ENCODE data around the gene KLK11. TPM values are rescaled to one million over a fixed set of nuclear protein-coding genes. Genes with fewer than 3 reads are reported as not detected.

KLK11 gene
- total RNA-seq, 1 donor from 2014 or later, result not detected

- H3K27me3 Mint-ChIP-seq (ENCODE audit: low read depth, unreplicated experiment), result peaks cover 34% of the 10 kb centered on the region
- no peaks in the 10 kb centered on the region for H3K4me1 ChIP-seq (ENCODE audit: insufficient read depth, low read length)
- H3K9me3 ChIP-seq (ENCODE audit: insufficient read depth, low read depth, low read length), result no peaks in the 10 kb centered on the region
- H3K27ac ChIP-seq (ENCODE audit: low read depth, low read length), result no peak overlapping the region
- no peaks in the 10 kb centered on the region for H3K9me3 Mint-ChIP-seq (ENCODE audit: unreplicated experiment)
- no peak overlapping the region for H3K27ac Mint-ChIP-seq (ENCODE audit: unreplicated experiment)
- no peak overlapping the region for H3K4me3 Mint-ChIP-seq (ENCODE audit: unreplicated experiment)
- H3K4me1 Mint-ChIP-seq (ENCODE audit: low read depth, unreplicated experiment), result no peaks in the 10 kb centered on the region
- no peaks in the 10 kb centered on the region for H4K20me1 ChIP-seq (ENCODE audit: insufficient read depth, low read length)
- no peak for FAIRE-seq
- no peak overlapping the region for H3K4me2 ChIP-seq (ENCODE audit: low read length)
- no peaks in the 10 kb centered on the region for H3K36me3 ChIP-seq (ENCODE audit: insufficient read depth, low read length)
- H3K27me3 ChIP-seq (ENCODE audit: insufficient read depth, low read length), result no peaks in the 10 kb centered on the region
- no peak overlapping the region for H3K9ac ChIP-seq (ENCODE audit: low read length)
- no peak for DNase-seq (ENCODE audit: low read depth)
- H3K36me3 Mint-ChIP-seq (ENCODE audit: low read depth, unreplicated experiment), result peaks cover 2% of the 10 kb centered on the region
- H3K4me3 ChIP-seq (ENCODE audit: insufficient read depth, low read depth, low read length), result no peak overlapping the region
- TF ChIP-seq EZH2 (IDR thresholded peaks at IDR 0.05; ENCODE audit: insufficient read depth, low read length) (no peak), CTCF (IDR thresholded peaks at IDR 0.05; ENCODE audit: insufficient read depth, low read depth, low read length) (no peak)
- no peaks in the 10 kb centered on the region for H3K79me2 ChIP-seq (ENCODE audit: insufficient read depth, low read length)
- H2AFZ ChIP-seq (ENCODE audit: low read depth, low read length), result no peak overlapping the region
Measured at GRCh38 chr19:50977626-50978025, 48.8 kb downstream of the KLK11 start.

GRCh38 chr19:50975766-50976165 is 50.6 kb downstream of the KLK11 start:
- no peaks in the 10 kb centered on the region for H3K36me3 ChIP-seq (ENCODE audit: insufficient read depth, low read length)
- no peak for DNase-seq (ENCODE audit: low read depth)
- H3K27ac ChIP-seq (ENCODE audit: low read depth, low read length), result no peak overlapping the region
- peaks cover 2% of the 10 kb centered on the region for H3K36me3 Mint-ChIP-seq (ENCODE audit: low read depth, unreplicated experiment)
- peaks cover 22% of the 10 kb centered on the region for H3K27me3 Mint-ChIP-seq (ENCODE audit: low read depth, unreplicated experiment)
- no peak overlapping the region for H3K4me3 Mint-ChIP-seq (ENCODE audit: unreplicated experiment)
- H3K4me2 ChIP-seq (ENCODE audit: low read length), result no peak overlapping the region
- no peaks in the 10 kb centered on the region for H3K4me1 Mint-ChIP-seq (ENCODE audit: low read depth, unreplicated experiment)
- H3K27me3 ChIP-seq (ENCODE audit: insufficient read depth, low read length), result no peaks in the 10 kb centered on the region
- no peaks in the 10 kb centered on the region for H3K9me3 ChIP-seq (ENCODE audit: insufficient read depth, low read depth, low read length)
- H3K9me3 Mint-ChIP-seq (ENCODE audit: unreplicated experiment), result no peaks in the 10 kb centered on the region
- H3K9ac ChIP-seq (ENCODE audit: low read length), result no peak overlapping the region
- TF ChIP-seq CTCF (IDR thresholded peaks at IDR 0.05; ENCODE audit: insufficient read depth, low read depth, low read length) (no peak), EZH2 (IDR thresholded peaks at IDR 0.05; ENCODE audit: insufficient read depth, low read length) (no peak)
- H2AFZ ChIP-seq (ENCODE audit: low read depth, low read length), result no peak overlapping the region
- no peaks in the 10 kb centered on the region for H3K4me1 ChIP-seq (ENCODE audit: insufficient read depth, low read length)
- no peak overlapping the region for H3K27ac Mint-ChIP-seq (ENCODE audit: unreplicated experiment)
- no peak overlapping the region for H3K4me3 ChIP-seq (ENCODE audit: insufficient read depth, low read depth, low read length)
- H4K20me1 ChIP-seq (ENCODE audit: insufficient read depth, low read length), result no peaks in the 10 kb centered on the region
- FAIRE-seq, result no peak
- H3K79me2 ChIP-seq (ENCODE audit: insufficient read depth, low read length), result no peaks in the 10 kb centered on the region

GRCh38 chr19:50974702-50975556 is 51.5 kb downstream of the KLK11 start:
- Histone ChIP-seq H3K4me2 (ENCODE audit: low read length) (no peak overlapping the region), H3K79me2 (ENCODE audit: insufficient read depth, low read length) (no peaks in the 10 kb centered on the region), H3K36me3 (ENCODE audit: insufficient read depth, low read length) (no peaks in the 10 kb centered on the region), H3K9ac (ENCODE audit: low read length) (no peak overlapping the region), H2AFZ (ENCODE audit: low read depth, low read length) (no peak overlapping the region), H3K9me3 (ENCODE audit: insufficient read depth, low read depth, low read length) (no peaks in the 10 kb centered on the region), H3K4me3 (ENCODE audit: insufficient read depth, low read depth, low read length) (no peak overlapping the region), H4K20me1 (ENCODE audit: insufficient read depth, low read length) (no peaks in the 10 kb centered on the region), H3K27ac (ENCODE audit: low read depth, low read length) (no peak overlapping the region), H3K4me1 (ENCODE audit: insufficient read depth, low read length) (no peaks in the 10 kb centered on the region), H3K27me3 (ENCODE audit: insufficient read depth, low read length) (no peaks in the 10 kb centered on the region)
- H3K4me3 Mint-ChIP-seq (ENCODE audit: unreplicated experiment), result no peak overlapping the region
- FAIRE-seq (no peak), DNase-seq (ENCODE audit: low read depth) (no peak)
- peaks cover 2% of the 10 kb centered on the region for H3K36me3 Mint-ChIP-seq (ENCODE audit: low read depth, unreplicated experiment)
- no peak overlapping the region for H3K27ac Mint-ChIP-seq (ENCODE audit: unreplicated experiment)
- TF ChIP-seq CTCF (IDR thresholded peaks at IDR 0.05; ENCODE audit: insufficient read depth, low read depth, low read length) (no peak), EZH2 (IDR thresholded peaks at IDR 0.05; ENCODE audit: insufficient read depth, low read length) (no peak)
- no peaks in the 10 kb centered on the region for H3K9me3 Mint-ChIP-seq (ENCODE audit: unreplicated experiment)
- peaks cover 21% of the 10 kb centered on the region for H3K27me3 Mint-ChIP-seq (ENCODE audit: low read depth, unreplicated experiment)
- H3K4me1 Mint-ChIP-seq (ENCODE audit: low read depth, unreplicated experiment), result no peaks in the 10 kb centered on the region
